ENCODE measurements around the gene ABHD13.

Gene ABHD13

GRCh38 chr13:108220041-108220440, 1.8 kb downstream of the ABHD13 start:
- Histone ChIP-seq H3K27me3 (no peaks in the 10 kb centered on the region), H3K4me1 (peaks cover 51% of the 10 kb centered on the region), H3K4me3 (no peak overlapping the region), H3K36me3 (peaks cover 12% of the 10 kb centered on the region; the same call in 1 of the 2 replicates), H3K9ac (no peak overlapping the region), H3K9me3 (no peaks in the 10 kb centered on the region), H3K4me2 (peak overlapping the region; percentile 87), H4K20me1 (peaks cover 60% of the 10 kb centered on the region), H3K27ac (no peak overlapping the region)
- TF ChIP-seq Cebpa-rat (IDR thresholded peaks at IDR 0.05), result no peak

- Histone ChIP-seq H3K4me1 (peaks cover 44% of the 10 kb centered on the region), H3K27ac (no peak overlapping the region), H3K9me3 (no peaks in the 10 kb centered on the region), H3K36me3 (peaks cover 12% of the 10 kb centered on the region; the same call in 1 of the 2 replicates), H4K20me1 (peaks cover 94% of the 10 kb centered on the region), H3K4me2 (no peak overlapping the region), H3K4me3 (no peak overlapping the region), H3K27me3 (no peaks in the 10 kb centered on the region), H3K9ac (no peak overlapping the region)
- no peak for TF ChIP-seq Cebpa-rat (IDR thresholded peaks at IDR 0.05)
Observed at GRCh38 chr13:108223687-108224503, 5.7 kb downstream of the ABHD13 start.

- no peaks in the 10 kb centered on the region for H3K27me3 ChIP-seq
- H3K4me2 ChIP-seq, result peak overlapping the region; percentile 14; the same call in 1 of the 2 replicates
- no peak overlapping the region for H3K4me3 ChIP-seq
- no peaks in the 10 kb centered on the region for H3K9me3 ChIP-seq
- H3K27ac ChIP-seq, result no peak overlapping the region
- H3K36me3 ChIP-seq, result peaks cover 27% of the 10 kb centered on the region
- H4K20me1 ChIP-seq, result peaks cover 92% of the 10 kb centered on the region
- no peak overlapping the region for H3K9ac ChIP-seq
- peaks cover 30% of the 10 kb centered on the region for H3K4me1 ChIP-seq
- no peak for TF ChIP-seq Cebpa-rat (IDR thresholded peaks at IDR 0.05)
Observed at GRCh38 chr13:108225440-108225839, 7.2 kb downstream of the ABHD13 start.

- Histone ChIP-seq H3K4me3 (no peak overlapping the region), H3K27me3 (no peaks in the 10 kb centered on the region), H3K9me3 (no peaks in the 10 kb centered on the region), H3K27ac (no peak overlapping the region), H3K9ac (no peak overlapping the region), H3K4me2 (no peak overlapping the region), H3K4me1 (peaks cover 23% of the 10 kb centered on the region), H3K36me3 (peaks cover 31% of the 10 kb centered on the region), H4K20me1 (peaks cover 84% of the 10 kb centered on the region)
- TF ChIP-seq Cebpa-rat (IDR thresholded peaks at IDR 0.05), result no peak
Observed at GRCh38 chr13:108226184-108226583, 8.0 kb downstream of the ABHD13 start.

GRCh38 chr13:108227651-108228272, 9.6 kb downstream of the ABHD13 start:
- H3K36me3 ChIP-seq, result peaks cover 30% of the 10 kb centered on the region
- H3K27me3 ChIP-seq, result no peaks in the 10 kb centered on the region
- H3K4me2 ChIP-seq, result no peak overlapping the region
- no peak overlapping the region for H3K27ac ChIP-seq
- H3K9me3 ChIP-seq, result no peaks in the 10 kb centered on the region
- TF ChIP-seq Cebpa-rat (IDR thresholded peaks at IDR 0.05), result no peak
- no peak overlapping the region for H3K4me3 ChIP-seq
- peaks cover 82% of the 10 kb centered on the region for H4K20me1 ChIP-seq
- peaks cover 22% of the 10 kb centered on the region for H3K4me1 ChIP-seq
- no peak overlapping the region for H3K9ac ChIP-seq

GRCh38 chr13:108230377-108230776, 12.2 kb downstream of the ABHD13 start:
- Histone ChIP-seq H3K9me3 (no peaks in the 10 kb centered on the region), H3K36me3 (peaks cover 22% of the 10 kb centered on the region), H3K4me3 (no peak overlapping the region), H3K4me2 (no peak overlapping the region), H3K4me1 (peaks cover 10% of the 10 kb centered on the region), H3K27ac (no peak overlapping the region), H3K9ac (no peak overlapping the region), H4K20me1 (peaks cover 56% of the 10 kb centered on the region), H3K27me3 (no peaks in the 10 kb centered on the region)
- no peak for TF ChIP-seq Cebpa-rat (IDR thresholded peaks at IDR 0.05)

- no peaks in the 10 kb centered on the region for H3K4me1 ChIP-seq
- H3K4me3 ChIP-seq, result no peak overlapping the region
- H3K9ac ChIP-seq, result no peak overlapping the region
- H4K20me1 ChIP-seq, result no peaks in the 10 kb centered on the region
- peaks cover 21% of the 10 kb centered on the region for H3K9me3 ChIP-seq
- H3K27ac ChIP-seq, result no peak overlapping the region
- H3K27me3 ChIP-seq, result no peaks in the 10 kb centered on the region
- TF ChIP-seq Cebpa-rat (IDR thresholded peaks at IDR 0.05), result no peak
- no peak overlapping the region for H3K4me2 ChIP-seq
- H3K36me3 ChIP-seq, result no peaks in the 10 kb centered on the region
Observed at GRCh38 chr13:108249150-108249549, 31.0 kb downstream of the ABHD13 start.

GRCh38 chr13:108257248-108257647, 39.1 kb downstream of the ABHD13 start:
- no peaks in the 10 kb centered on the region for H3K27me3 ChIP-seq
- H4K20me1 ChIP-seq, result no peaks in the 10 kb centered on the region
- no peak overlapping the region for H3K4me2 ChIP-seq
- H3K4me1 ChIP-seq, result no peaks in the 10 kb centered on the region
- no peak overlapping the region for H3K9ac ChIP-seq
- 0 out of 2 replicates have a peak, but pooled peaks cover 2% of the 10 kb centered on the region for H3K36me3 ChIP-seq
- H3K27ac ChIP-seq, result no peak overlapping the region
- TF ChIP-seq Cebpa-rat (IDR thresholded peaks at IDR 0.05), result no peak
- H3K4me3 ChIP-seq, result no peak overlapping the region
- H3K9me3 ChIP-seq, result 0 out of 2 replicates have a peak, but pooled peaks cover 1% of the 10 kb centered on the region

- no peaks in the 10 kb centered on the region for H3K27me3 ChIP-seq
- H3K9ac ChIP-seq, result no peak overlapping the region
- H3K9me3 ChIP-seq, result no peaks in the 10 kb centered on the region
- no peak overlapping the region for H3K4me2 ChIP-seq
- H3K4me3 ChIP-seq, result no peak overlapping the region
- 0 out of 2 replicates have a peak, but pooled peaks cover 6% of the 10 kb centered on the region for H3K36me3 ChIP-seq
- no peak for TF ChIP-seq Cebpa-rat (IDR thresholded peaks at IDR 0.05)
- H3K4me1 ChIP-seq, result peaks cover 12% of the 10 kb centered on the region
- H3K27ac ChIP-seq, result no peak overlapping the region
- no peaks in the 10 kb centered on the region for H4K20me1 ChIP-seq
Observed at GRCh38 chr13:108263621-108264355, 45.6 kb downstream of the ABHD13 start.
